HepG2 (cell line): ENCODE measurements around the gene WSB1.

Experiments
- CREB3 ChIP-seq: sonication (generic); formaldehyde crosslinking; IDR thresholded peaks from 2 replicates; pipeline ENCODE4 v1.5.0; 2020; ENCODE audit warnings: missing genetic modification reagents
- CTCF ChIP-seq: sonication (generic); formaldehyde crosslinking; IDR thresholded peaks from 2 replicates; pipeline ENCODE4 v1.5.0; 2020; ENCODE audit warnings: mild to moderate bottlenecking, missing genetic modification reagents, moderate library complexity
- HNRNPH1 ChIP-seq: fragments of 200-400 bp; formaldehyde crosslinking; optimal IDR thresholded peaks from 2 replicates; pipeline ENCODE3; 2017; ENCODE audit warnings: mild to moderate bottlenecking, low read depth, low read length
- LRRFIP1 ChIP-seq: sonication (generic); formaldehyde crosslinking; conservative IDR thresholded peaks from 2 replicates; pipeline ENCODE4 v1.4.0; 2020; ENCODE audit warnings: missing genetic modification reagents
- NR2C2 ChIP-seq: sonication (generic); formaldehyde crosslinking; IDR thresholded peaks from 2 replicates; pipeline ENCODE4 v1.4.0; 2020; ENCODE audit warnings: missing genetic modification reagents, mild to moderate bottlenecking, moderate library complexity, borderline replicate concordance
- PAX8 ChIP-seq: sonication (generic); formaldehyde crosslinking; IDR thresholded peaks from 2 replicates; pipeline ENCODE4 v1.8.0; 2022; ENCODE audit warnings: mild to moderate bottlenecking, missing genetic modification reagents, borderline replicate concordance
- REST ChIP-seq, 2 experiments: IDR thresholded peaks; 2 replicates each; pipeline ENCODE4 v1.6.1; 2011 to 2012; ENCODE audit warnings: low read length in 2 of 2, borderline replicate concordance in 1 of 2, low read depth in 1 of 2, mild to moderate bottlenecking in 1 of 2, moderate library complexity in 1 of 2
- SAFB2 ChIP-seq: sonication (generic); formaldehyde crosslinking; IDR thresholded peaks from 2 replicates; pipeline ENCODE4 v1.5.1; 2020; ENCODE audit warnings: missing genetic modification reagents, low read depth, mild to moderate bottlenecking, borderline replicate concordance
- SUZ12 ChIP-seq: fragments of 150-350 bp; IDR thresholded peaks from 2 replicates; pipeline ENCODE4 v1.6.1; 2014; ENCODE audit warnings: low read depth, low read length
- TSC22D2 ChIP-seq: sonication (generic); formaldehyde crosslinking; IDR thresholded peaks from 2 replicates; pipeline ENCODE4 v1.5.1; 2020; ENCODE audit warnings: missing genetic modification reagents, mild to moderate bottlenecking, borderline replicate concordance
- YY1 ChIP-seq: IDR thresholded peaks from 2 replicates; pipeline ENCODE4 v1.6.1; 2011; ENCODE audit warnings: low read length, low read depth, moderate library complexity, mild to moderate bottlenecking; ENCODE audit not compliant: insufficient read depth, insufficient replicate concordance
- ZBTB4 ChIP-seq: sonication (generic); formaldehyde crosslinking; IDR thresholded peaks from 2 replicates; pipeline ENCODE4 v1.4.0; 2020; ENCODE audit warnings: missing genetic modification reagents, mild to moderate bottlenecking, borderline replicate concordance
- ZNF362 ChIP-seq: sonication (generic); formaldehyde crosslinking; IDR thresholded peaks from 2 replicates; pipeline ENCODE4 v1.4.0; 2020; ENCODE audit warnings: missing genetic modification reagents, mild to moderate bottlenecking, borderline replicate concordance

- TF ChIP-seq NR2C2 (CRISPR knock-in tag) (no peak), CTCF (CRISPR knock-in tag) (no peak), LRRFIP1 (no peak), SAFB2 (no peak), CREB3 (no peak), YY1 (no peak), ZNF362 (CRISPR knock-in tag) (no peak), REST (IDR thresholded peaks at IDR 0.05; ENCODE audit: borderline replicate concordance in 1 of 2, low read depth in 1 of 2, low read length in 2 of 2) (no peak), SUZ12 (no peak), TSC22D2 (CRISPR knock-in tag) (no peak), HNRNPH1 (no peak), PAX8 (no peak), ZBTB4 (no peak)
Measured at GRCh38 chr17:27333410-27333980, 39.6 kb downstream of the WSB1 start.
